Adrenal gland (tissue), 5 donors: ENCODE results near the gene LBHD2.

Experiments used
- POLR2A ChIP-seq, 2 donors: fragments of 450-650 bp; IDR thresholded peaks; one replicate each; pipeline ENCODE4 v1.6.1; 2017; ENCODE audit warnings: antibody characterized with exemption in 2 of 2, mild to moderate bottlenecking in 2 of 2, moderate library complexity in 1 of 2
- TF ChIP-seq, protein P1 (sequence below), 6 experiments: fragments of 450-650 bp in 4 of 6; fragments of 200-600 bp in 2 of 6; sonication (generic) in 1 of 6; IDR thresholded peaks; 1 replicate in 5 of 6; 2 replicates in 1 of 6; pipeline versions ENCODE4 v1.5.1 to v1.8.0; 2016 to 2021; ENCODE audit warnings: antibody characterized with exemption in 6 of 6, mild to moderate bottlenecking in 2 of 6, moderate library complexity in 1 of 6
- donor health status: DM: no; HTN: no; CAD: no.

DNA sequence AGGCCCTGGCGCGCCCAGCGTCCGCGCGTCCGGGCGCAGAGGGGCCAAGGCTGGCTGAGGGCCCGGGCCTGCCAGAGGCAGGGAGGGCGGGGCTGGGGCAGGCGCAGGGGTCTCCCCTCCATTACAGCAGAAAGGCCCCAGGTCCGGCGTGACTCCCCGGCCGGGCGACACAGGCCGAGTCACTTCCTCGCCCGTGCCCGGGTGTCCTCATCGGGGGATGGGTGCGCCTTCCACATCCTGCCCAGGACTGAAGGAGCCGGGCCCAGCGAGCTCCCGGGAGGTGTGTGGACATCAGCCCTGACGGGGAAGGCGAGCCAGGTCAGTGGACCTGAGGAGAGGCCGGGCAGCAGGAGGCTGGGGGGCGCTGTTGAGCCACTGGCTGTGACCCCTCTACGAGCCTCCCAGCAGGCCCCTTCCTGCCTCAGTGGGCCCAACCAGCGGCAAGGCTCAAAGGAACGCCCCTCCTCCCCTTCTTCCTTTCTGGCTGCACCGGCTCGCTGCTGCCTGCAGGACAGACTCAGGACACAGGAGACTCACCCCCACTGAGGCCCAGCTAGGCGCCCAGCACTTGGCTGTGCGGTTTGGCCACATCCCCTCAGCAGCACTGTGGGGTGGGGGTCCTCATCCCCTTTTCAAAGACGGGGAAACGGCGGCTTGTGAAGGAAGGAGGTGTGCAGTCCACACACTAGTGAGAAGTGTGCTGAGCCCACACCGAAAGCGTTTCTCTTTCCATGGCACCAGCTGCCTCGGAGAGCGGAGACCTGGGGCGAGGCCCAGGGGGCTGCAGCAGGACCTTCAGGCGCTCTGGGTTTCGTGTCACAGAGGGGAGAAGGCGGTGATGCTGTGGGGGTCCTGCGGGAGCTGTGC is 39.9 kb downstream of the LBHD2 start:
- TF ChIP-seq, protein P1, sequence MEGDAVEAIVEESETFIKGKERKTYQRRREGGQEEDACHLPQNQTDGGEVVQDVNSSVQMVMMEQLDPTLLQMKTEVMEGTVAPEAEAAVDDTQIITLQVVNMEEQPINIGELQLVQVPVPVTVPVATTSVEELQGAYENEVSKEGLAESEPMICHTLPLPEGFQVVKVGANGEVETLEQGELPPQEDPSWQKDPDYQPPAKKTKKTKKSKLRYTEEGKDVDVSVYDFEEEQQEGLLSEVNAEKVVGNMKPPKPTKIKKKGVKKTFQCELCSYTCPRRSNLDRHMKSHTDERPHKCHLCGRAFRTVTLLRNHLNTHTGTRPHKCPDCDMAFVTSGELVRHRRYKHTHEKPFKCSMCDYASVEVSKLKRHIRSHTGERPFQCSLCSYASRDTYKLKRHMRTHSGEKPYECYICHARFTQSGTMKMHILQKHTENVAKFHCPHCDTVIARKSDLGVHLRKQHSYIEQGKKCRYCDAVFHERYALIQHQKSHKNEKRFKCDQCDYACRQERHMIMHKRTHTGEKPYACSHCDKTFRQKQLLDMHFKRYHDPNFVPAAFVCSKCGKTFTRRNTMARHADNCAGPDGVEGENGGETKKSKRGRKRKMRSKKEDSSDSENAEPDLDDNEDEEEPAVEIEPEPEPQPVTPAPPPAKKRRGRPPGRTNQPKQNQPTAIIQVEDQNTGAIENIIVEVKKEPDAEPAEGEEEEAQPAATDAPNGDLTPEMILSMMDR (IDR thresholded peaks at IDR 0.05) = peak in 3 of 6 experiments; percentile 43 to 48 (median 44)
- no peak for TF ChIP-seq POLR2A (IDR thresholded peaks at IDR 0.05)
